Choroid plexus epithelial cell (primary cell): ENCODE results near the gene GUCD1.
A peak's percentile ranks its signal among the peaks of the same experiment; 100 is the strongest.

Experiments used
- DNase-seq: peaks from one replicate; pipeline ENCODE4 v3.0.0-alpha.2; 2010; ENCODE audit warnings: low read depth
- H3K4me3 ChIP-seq: 2 replicates; pipeline ENCODE4 v1.5.1; 2011; ENCODE audit warnings: low read depth, mild to moderate bottlenecking, control low read depth, low read length, moderate library complexity
- TF ChIP-seq, protein P1 (sequence below): conservative IDR thresholded peaks from 2 replicates; pipeline ENCODE4 v1.5.1; 2011; ENCODE audit warnings: low read depth, mild to moderate bottlenecking, control low read depth, inconsistent platforms, low read length, moderate library complexity

Gene GUCD1

DNA sequence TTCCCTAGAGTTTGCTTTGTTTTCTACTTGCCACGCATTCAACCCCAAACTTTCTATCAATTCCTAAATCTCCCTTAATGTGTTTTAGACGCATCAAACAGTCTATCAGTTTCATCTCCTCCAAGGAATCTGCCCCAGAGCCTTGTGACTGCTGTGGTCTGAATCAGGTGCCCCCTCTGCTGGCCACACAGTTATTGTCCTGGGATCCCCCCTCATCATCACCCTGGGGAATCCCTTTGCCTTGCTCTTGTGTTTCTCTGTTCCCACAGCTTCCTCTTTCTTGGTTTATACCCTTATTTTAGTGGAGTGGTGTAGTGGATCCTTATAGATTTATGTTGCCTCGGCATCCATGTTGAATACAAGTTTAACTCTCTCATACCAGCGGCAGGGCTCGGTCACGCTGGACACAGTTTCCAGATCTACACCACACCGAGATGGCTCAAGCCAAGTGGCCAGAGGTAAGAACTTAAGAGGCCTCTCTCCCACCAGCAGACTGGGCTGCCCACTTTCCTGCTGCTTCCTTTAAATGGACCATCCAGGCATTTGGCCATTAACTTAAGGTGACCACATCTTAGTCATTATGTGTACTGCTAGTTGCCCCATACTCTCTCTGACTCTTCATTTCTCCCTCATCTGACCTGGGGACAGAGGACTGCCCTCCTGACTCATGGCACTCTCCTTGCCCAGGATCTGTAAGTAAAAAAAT is 51.6 kb downstream of the GUCD1 start:
- TF ChIP-seq, protein P1, sequence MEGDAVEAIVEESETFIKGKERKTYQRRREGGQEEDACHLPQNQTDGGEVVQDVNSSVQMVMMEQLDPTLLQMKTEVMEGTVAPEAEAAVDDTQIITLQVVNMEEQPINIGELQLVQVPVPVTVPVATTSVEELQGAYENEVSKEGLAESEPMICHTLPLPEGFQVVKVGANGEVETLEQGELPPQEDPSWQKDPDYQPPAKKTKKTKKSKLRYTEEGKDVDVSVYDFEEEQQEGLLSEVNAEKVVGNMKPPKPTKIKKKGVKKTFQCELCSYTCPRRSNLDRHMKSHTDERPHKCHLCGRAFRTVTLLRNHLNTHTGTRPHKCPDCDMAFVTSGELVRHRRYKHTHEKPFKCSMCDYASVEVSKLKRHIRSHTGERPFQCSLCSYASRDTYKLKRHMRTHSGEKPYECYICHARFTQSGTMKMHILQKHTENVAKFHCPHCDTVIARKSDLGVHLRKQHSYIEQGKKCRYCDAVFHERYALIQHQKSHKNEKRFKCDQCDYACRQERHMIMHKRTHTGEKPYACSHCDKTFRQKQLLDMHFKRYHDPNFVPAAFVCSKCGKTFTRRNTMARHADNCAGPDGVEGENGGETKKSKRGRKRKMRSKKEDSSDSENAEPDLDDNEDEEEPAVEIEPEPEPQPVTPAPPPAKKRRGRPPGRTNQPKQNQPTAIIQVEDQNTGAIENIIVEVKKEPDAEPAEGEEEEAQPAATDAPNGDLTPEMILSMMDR = peak; percentile 89
- DNase-seq = peak; percentile 80
- H3K4me3 ChIP-seq = no peak overlapping the region

DNA sequence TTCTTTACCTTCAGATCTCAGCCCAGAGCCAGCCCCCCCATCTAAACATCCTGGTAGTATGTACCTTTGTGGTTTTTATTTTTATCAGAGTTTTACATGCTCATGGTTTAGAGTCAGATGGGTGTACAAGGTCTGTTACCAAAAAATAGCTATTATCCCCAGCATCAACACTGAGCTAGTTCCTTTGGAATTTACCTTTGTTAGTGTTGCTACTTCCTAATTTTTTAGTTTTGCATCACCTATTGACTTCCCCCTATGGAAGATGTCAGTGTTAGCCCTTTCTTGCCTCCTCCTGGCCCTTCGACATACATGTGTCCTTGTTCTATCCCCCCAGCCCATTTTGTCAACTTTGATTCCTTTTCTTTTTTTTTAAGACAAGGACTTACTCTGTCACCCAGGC is 52.4 kb downstream of the GUCD1 start:
- no peak for DNase-seq
- TF ChIP-seq, protein P1 = no peak
- H3K4me3 ChIP-seq = no peak overlapping the region

DNA sequence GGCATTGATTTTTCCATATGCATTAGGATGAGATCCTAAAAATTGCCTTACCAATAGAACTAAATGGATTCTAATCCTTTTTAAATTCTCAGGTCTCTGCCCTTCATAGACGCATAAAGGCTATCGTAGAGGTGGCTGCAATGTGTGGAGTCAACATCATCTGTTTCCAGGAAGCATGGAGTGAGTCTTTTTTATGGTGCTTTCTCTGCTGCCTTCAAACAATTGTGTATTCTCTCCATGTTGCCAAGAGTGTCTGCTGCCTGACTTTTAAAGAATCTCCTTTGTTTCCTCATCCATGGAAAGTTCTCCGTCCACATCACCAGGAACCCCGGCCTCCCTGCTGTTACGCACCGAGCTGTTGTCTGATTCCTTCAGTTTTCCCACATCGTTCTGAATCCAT is 52.9 kb downstream of the GUCD1 start:
- no peak overlapping the region for H3K4me3 ChIP-seq
- no peak for DNase-seq
- TF ChIP-seq, protein P1 = no peak

DNA sequence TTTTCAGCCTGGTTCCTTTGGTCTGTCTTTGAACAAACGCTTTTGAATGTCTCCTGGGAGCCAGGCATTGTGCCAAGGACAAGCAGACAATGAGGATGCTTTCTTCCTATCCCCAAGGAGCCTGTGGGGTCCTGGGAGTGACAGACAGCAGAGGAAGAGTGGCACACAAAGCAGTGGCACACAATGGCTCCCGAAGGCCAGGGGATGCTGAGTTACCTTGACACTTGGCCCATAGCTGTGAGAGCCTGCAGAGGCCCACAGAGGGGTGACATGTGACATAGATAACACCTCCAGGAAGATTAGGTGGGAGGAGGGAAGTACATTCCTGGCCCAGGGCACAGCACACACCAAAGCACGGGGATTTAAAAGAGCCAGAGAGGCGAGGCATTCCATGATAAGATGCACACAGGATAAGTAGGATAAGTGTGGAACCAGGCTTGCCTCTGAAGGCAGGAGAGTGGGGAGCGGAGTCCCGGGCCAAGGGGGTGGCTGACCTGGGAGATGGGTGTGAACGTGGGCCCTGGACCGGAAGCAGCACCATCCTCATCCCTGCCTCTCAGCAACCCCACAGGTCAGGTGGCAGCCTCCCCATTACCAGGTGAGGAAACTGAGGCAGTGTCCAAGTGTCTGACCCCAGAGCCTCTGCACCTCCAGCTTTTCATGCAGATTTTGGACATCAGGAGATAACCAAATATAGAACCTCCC is 53.5 kb downstream of the GUCD1 start:
- no peak for DNase-seq
- TF ChIP-seq, protein P1 = no peak
- no peak overlapping the region for H3K4me3 ChIP-seq

DNA sequence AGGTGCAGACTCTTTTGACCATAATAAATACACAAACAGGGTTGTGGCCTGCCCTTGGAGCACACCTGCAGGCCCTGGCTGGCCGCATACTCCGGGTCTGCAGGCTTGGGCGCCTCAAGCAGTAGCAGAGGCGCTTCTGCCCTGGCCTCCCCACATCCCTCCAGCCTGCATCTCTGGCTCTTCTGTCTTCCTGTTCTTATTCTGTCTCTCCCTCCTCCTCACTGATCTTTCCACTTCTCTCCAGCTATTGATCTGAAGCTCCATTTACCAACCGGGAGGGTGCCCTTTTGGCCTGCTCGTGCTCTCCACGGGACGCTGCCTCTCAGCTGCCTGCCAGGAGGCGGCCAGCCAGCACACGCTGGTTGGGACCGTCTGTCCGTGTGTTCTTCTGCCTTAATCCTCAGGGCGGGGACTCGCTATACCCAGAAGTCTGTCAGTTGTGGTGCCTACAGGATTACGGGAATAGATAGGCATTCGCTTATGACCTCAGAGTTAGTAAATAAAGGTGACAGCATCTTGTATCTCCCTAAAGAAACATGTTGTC is 54.6 kb downstream of the GUCD1 start:
- no peak overlapping the region for H3K4me3 ChIP-seq
- TF ChIP-seq, protein P1 = no peak
- no peak for DNase-seq

DNA sequence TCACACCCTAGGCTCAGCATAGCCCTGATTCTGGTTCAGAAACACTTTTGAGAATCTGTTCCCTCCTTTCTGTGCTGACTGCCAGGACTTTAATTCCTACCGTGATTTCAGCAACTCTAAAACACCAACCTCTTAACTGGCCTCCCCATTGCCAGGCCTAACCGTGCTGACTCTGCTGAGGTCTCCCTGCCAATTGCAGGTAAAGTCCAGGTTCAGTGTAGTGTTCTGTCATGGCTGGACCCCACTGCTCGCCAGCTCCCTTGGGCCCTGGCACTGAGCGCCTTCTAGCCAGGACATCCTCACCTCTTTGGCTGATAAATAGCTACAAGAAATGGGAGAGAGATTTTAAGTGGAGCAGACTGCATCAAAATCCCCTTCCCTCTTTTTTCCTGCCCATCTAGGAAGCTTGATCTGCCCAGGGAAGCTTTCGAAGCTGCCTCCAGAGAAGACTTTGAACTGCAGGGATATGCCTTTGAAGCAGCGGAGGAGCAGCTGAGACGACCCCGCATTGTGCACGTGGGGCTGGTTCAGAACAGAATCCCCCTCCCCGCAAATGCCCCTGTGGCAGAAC is 55.1 kb downstream of the GUCD1 start:
- H3K4me3 ChIP-seq = no peak overlapping the region
- TF ChIP-seq, protein P1 = no peak
- DNase-seq = no peak
